BLaER1 treated with 17β-estradiol and CSF1 and Interleukin-3, amounts not matched to agents 10 nM and 100 nM (cell line): ENCODE results near the gene SCAPER.

Experiments
- H3K27ac ChIP-seq, 11 experiments: shearing (Covaris generic); formaldehyde crosslinking; 2 replicates each; pipeline ENCODE4 v1.8.1; 2022
- H3K27me3 ChIP-seq, 11 experiments: shearing (Covaris generic); formaldehyde crosslinking; 2 replicates each; pipeline ENCODE4 v1.8.1; 2022
- H3K36me3 ChIP-seq, 11 experiments: shearing (Covaris generic); formaldehyde crosslinking; 2 replicates each; pipeline ENCODE4 v1.8.1; 2022
- H3K4me1 ChIP-seq, 10 experiments: shearing (Covaris generic); formaldehyde crosslinking; 2 replicates each; pipeline ENCODE4 v1.8.1; 2022
- H3K4me2 ChIP-seq, 11 experiments: shearing (Covaris generic); formaldehyde crosslinking; 2 replicates each; pipeline ENCODE4 v1.8.1; 2022
- H3K4me3 ChIP-seq, 10 experiments: shearing (Covaris generic); formaldehyde crosslinking; 2 replicates each; pipeline ENCODE4 v1.8.1; 2022
- H3K9ac ChIP-seq, 11 experiments: shearing (Covaris generic); formaldehyde crosslinking; 2 replicates each; pipeline ENCODE4 v1.8.1; 2022
- H3K9me3 ChIP-seq, 11 experiments: shearing (Covaris generic); formaldehyde crosslinking; replicated peaks in 1 of 11; 2 replicates each; pipeline ENCODE4 v1.8.1; 2022
- H4K20me1 ChIP-seq, 11 experiments: shearing (Covaris generic); formaldehyde crosslinking; 2 replicates each; pipeline ENCODE4 v1.8.1; 2022
- Cebpa-rat ChIP-seq, 11 experiments: shearing (Covaris generic); IDR thresholded peaks; 2 replicates each; pipeline ENCODE4 v1.8.1; 2022

Gene SCAPER

GRCh38 chr15:76368122-76368621 is 537.0 kb downstream of the SCAPER start:
- H3K4me3 ChIP-seq: no peak overlapping the region
- H3K4me1 ChIP-seq: no peaks in the 10 kb centered on the region
- no peaks in the 10 kb centered on the region for H4K20me1 ChIP-seq
- TF ChIP-seq Cebpa-rat (IDR thresholded peaks at IDR 0.05): no peak
- H3K27ac ChIP-seq: no peak overlapping the region
- H3K4me2 ChIP-seq: no peak overlapping the region
- H3K9ac ChIP-seq: no peak overlapping the region
- peaks cover 0 to 4% (median 0%) of the 10 kb centered on the region in 11 experiments; a peak in 3 of 22 replicates for H3K36me3 ChIP-seq
- H3K27me3 ChIP-seq: no peaks in the 10 kb centered on the region
- no peaks in the 10 kb centered on the region for H3K9me3 ChIP-seq

DNA sequence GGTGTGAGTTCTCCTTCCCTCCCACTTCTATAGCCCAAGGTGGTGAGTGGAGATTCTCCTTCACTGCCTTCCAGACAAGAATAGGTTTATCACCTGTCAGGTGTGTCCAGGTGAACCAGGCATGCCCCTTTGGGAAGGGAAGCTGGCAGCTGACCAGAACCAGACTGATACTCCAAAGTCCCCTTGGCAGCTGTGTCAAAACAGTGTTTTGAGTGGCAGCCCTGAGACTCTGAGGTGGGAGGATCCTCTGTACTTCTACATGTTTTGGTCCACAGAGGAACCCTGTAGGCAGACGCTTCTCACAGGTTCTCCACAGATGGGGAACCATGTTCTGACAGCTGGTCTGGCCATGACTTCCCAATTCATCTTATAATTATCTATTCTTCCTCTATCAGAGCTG is 538.4 kb downstream of the SCAPER start:
- no peak for TF ChIP-seq Cebpa-rat (IDR thresholded peaks at IDR 0.05)
- Histone ChIP-seq H3K4me3 (no peak overlapping the region), H3K9ac (no peak overlapping the region), H3K27me3 (no peaks in the 10 kb centered on the region), H3K4me1 (no peaks in the 10 kb centered on the region), H3K9me3 (no peaks in the 10 kb centered on the region), H3K4me2 (no peak overlapping the region), H4K20me1 (no peaks in the 10 kb centered on the region), H3K36me3 (no peaks in the 10 kb centered on the region; a peak in 1 of 22 replicates), H3K27ac (no peak overlapping the region)

DNA sequence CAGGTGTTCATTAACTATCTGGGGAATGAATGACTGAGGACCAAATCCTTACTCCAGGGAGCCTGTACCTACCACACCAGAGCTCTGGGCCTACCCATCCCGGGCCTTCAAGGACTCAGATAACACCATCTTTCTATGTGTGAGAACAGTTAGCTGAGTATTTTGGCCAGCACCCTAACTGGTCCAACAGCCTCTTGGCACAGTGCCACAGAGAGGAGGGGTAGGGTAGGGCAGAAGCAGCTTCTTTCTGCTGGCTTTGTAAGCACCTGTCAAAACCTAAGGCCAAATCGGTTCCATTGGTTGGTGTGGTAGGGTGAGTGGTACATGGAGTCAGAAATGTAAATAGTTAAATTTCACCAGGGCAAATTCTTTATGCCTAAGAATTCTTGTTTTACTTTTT is 541.9 kb downstream of the SCAPER start:
- no peak overlapping the region for H3K27ac ChIP-seq
- H3K4me2 ChIP-seq: no peak overlapping the region
- TF ChIP-seq Cebpa-rat (IDR thresholded peaks at IDR 0.05): no peak
- no peaks in the 10 kb centered on the region for H3K4me1 ChIP-seq
- H3K27me3 ChIP-seq: no peaks in the 10 kb centered on the region
- H3K4me3 ChIP-seq: no peak overlapping the region
- H4K20me1 ChIP-seq: no peaks in the 10 kb centered on the region
- no peak overlapping the region for H3K9ac ChIP-seq
- H3K9me3 ChIP-seq: no peaks in the 10 kb centered on the region
- H3K36me3 ChIP-seq: no peaks in the 10 kb centered on the region; a peak in 1 of 22 replicates

GRCh38 chr15:76360416-76360815 is 544.7 kb downstream of the SCAPER start:
- Histone ChIP-seq H3K4me2 (no peak overlapping the region), H3K9ac (no peak overlapping the region), H3K27me3 (no peaks in the 10 kb centered on the region), H3K36me3 (no peaks in the 10 kb centered on the region; a peak in 1 of 22 replicates), H3K4me1 (no peaks in the 10 kb centered on the region), H3K27ac (no peak overlapping the region), H4K20me1 (no peaks in the 10 kb centered on the region), H3K9me3 (no peaks in the 10 kb centered on the region), H3K4me3 (no peak overlapping the region)
- no peak for TF ChIP-seq Cebpa-rat (IDR thresholded peaks at IDR 0.05)

DNA sequence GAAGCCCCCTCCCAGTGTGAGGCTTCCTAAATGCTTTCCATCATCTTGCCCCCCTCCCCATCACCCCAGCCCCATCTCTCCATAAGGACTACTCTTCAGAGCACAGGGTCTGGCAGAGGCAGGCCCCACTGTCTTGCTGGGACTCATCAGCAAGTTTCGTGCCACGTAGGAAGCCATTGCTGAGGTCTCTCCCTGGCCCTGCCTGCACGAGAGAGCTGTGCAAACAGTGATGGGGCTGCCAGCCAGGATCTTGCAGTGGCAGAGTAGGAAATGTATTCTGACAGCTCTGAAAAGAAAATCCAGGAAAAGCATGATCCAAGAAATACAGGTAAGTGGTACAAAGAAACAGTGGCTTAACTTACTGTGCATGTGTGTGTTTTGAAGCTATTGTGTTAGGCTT is 546.0 kb downstream of the SCAPER start:
- no peaks in the 10 kb centered on the region for H3K9me3 ChIP-seq

DNA sequence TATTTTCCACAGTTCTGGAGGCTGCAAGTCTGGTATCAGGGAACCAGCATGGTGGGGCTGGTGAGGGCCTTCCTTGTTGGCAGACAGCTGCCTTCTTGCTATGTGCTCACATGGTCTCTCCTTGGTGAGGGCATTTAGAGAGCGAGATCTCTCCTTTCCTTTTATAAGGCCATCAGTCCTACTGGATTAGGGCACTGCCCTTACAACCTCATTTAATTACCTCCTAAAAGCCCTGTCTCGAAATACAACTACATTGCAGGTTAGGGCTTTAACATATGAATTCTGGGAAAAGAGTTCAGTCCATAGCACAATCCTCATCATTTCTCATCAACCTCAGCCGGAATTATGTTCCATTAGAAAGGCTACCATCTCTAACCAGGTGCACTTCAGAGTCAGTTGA is 546.7 kb downstream of the SCAPER start:
- Histone ChIP-seq H3K27ac (no peak overlapping the region), H3K4me1 (no peaks in the 10 kb centered on the region)
- TF ChIP-seq Cebpa-rat (IDR thresholded peaks at IDR 0.05): no peak

More for the DNA sequence above, 546.0 kb downstream of the SCAPER start:
- Histone ChIP-seq H3K27me3 (no peaks in the 10 kb centered on the region), H3K36me3 (no peaks in the 10 kb centered on the region), H3K27ac (no peak overlapping the region), H3K4me1 (no peaks in the 10 kb centered on the region), H4K20me1 (0 out of 22 replicates have a peak, but pooled peaks cover 0 to under 1% (median 0%) of the 10 kb centered on the region in 11 experiments), H3K4me2 (no peak overlapping the region), H3K4me3 (no peak overlapping the region), H3K9ac (no peak overlapping the region)
- no peak for TF ChIP-seq Cebpa-rat (IDR thresholded peaks at IDR 0.05)

DNA sequence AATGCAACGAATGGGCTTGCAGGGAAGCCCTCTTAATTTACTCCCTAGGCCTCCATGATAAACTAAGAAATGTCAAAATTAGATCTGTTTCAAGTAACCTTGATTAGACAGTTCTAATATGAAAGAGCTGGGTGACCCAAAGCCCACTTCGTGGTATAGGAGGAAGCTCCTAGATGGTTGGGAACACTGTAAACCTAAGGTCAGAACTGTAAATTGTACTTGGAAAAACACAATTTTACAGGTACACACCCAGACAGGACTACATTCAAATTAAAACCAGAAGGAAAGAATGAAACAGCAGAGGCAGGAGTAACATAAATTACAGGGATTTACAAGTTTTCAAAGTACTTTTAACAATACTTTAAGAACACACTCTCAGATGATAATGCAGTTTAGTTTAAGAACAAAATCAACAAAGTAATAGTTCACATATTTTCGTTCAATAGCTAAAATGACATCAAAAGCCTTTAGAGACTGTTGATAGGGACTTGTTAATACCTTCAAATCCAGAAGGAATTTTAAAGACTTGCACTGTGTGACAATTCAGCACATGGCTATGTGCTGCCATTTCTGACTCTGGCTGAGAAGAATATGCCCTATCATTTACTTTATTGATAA is 550.2 kb downstream of the SCAPER start:
- Histone ChIP-seq H3K36me3 (no peaks in the 10 kb centered on the region), H3K9ac (no peak overlapping the region), H3K9me3 (no peaks in the 10 kb centered on the region), H3K4me2 (no peak overlapping the region), H3K27ac (no peak overlapping the region), H4K20me1 (0 out of 22 replicates have a peak, but pooled peaks cover 0 to 4% (median 0%) of the 10 kb centered on the region in 11 experiments), H3K4me3 (no peak overlapping the region), H3K4me1 (no peaks in the 10 kb centered on the region), H3K27me3 (peaks cover 0 to 5% (median 0%) of the 10 kb centered on the region in 11 experiments; a peak in 2 of 22 replicates)
- no peak for TF ChIP-seq Cebpa-rat (IDR thresholded peaks at IDR 0.05)

More for the DNA sequence above, 546.7 kb downstream of the SCAPER start:
- no peak overlapping the region for H3K4me3 ChIP-seq
- H3K9ac ChIP-seq: no peak overlapping the region
- H3K9me3 ChIP-seq: no peaks in the 10 kb centered on the region
- 0 out of 22 replicates have a peak, but pooled peaks cover 0 to 4% (median 0%) of the 10 kb centered on the region in 11 experiments for H4K20me1 ChIP-seq
- H3K36me3 ChIP-seq: no peaks in the 10 kb centered on the region
- H3K27me3 ChIP-seq: no peaks in the 10 kb centered on the region
- no peak overlapping the region for H3K4me2 ChIP-seq

DNA sequence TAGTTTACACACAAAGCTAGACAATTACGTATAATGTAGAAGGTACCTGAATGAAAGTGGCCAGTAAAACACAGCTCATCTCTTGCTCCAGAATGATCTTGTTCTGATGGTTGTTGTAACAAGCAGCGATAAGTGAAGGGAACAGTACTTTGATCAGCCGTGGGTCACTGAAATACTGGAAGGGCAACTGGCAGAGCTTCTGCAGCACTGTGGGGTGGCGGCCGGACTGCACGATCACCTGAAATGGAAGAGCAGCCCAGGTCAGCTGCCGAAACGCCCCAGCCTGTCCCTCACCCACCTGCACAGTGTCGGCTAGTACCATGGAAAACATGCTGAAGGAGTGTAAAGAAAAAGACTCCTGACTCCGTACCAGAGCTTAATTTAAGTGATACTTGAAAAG is 551.2 kb downstream of the SCAPER start:
- Histone ChIP-seq H3K9ac (no peak overlapping the region), H3K4me1 (no peaks in the 10 kb centered on the region), H3K36me3 (no peaks in the 10 kb centered on the region), H3K4me2 (no peak overlapping the region), H3K4me3 (no peak overlapping the region), H3K27me3 (peaks cover 0 to 15% (median 3%) of the 10 kb centered on the region in 11 experiments; a peak in 10 of 22 replicates), H3K9me3 (no peaks in the 10 kb centered on the region), H4K20me1 (0 out of 22 replicates have a peak, but pooled peaks cover 0 to 4% (median 0%) of the 10 kb centered on the region in 11 experiments), H3K27ac (no peak overlapping the region)
- TF ChIP-seq Cebpa-rat (IDR thresholded peaks at IDR 0.05): no peak

GRCh38 chr15:76353023-76353577 is 552.0 kb downstream of the SCAPER start:
- Histone ChIP-seq H4K20me1 (0 out of 22 replicates have a peak, but pooled peaks cover 0 to 4% (median 0%) of the 10 kb centered on the region in 11 experiments), H3K4me2 (no peak overlapping the region), H3K27ac (no peak overlapping the region), H3K27me3 (peaks cover 1 to 23% (median 9%) of the 10 kb centered on the region in 11 experiments; a peak in 19 of 22 replicates), H3K9me3 (no peaks in the 10 kb centered on the region; a peak in 2 of 22 replicates), H3K4me3 (no peak overlapping the region), H3K9ac (no peak overlapping the region), H3K36me3 (no peaks in the 10 kb centered on the region), H3K4me1 (no peaks in the 10 kb centered on the region)
- TF ChIP-seq Cebpa-rat (IDR thresholded peaks at IDR 0.05): no peak
